GM18505 (cell line): ENCODE data around the gene SLC27A1.

Experiments used
- ATAC-seq: cut with Tn5 transposase; IDR thresholded peaks from one replicate; pipeline ENCODE4 v1.9.1; 2021; ENCODE audit not compliant: unreplicated experiment
- POLR2A ChIP-seq: IDR thresholded peaks from 4 replicates; pipeline ENCODE4 v1.6.1; 2011; ENCODE audit warnings: borderline replicate concordance; ENCODE audit not compliant: insufficient read depth, insufficient read length; ENCODE audit errors: extremely low read depth

Gene SLC27A1

GRCh38 chr19:17522988-17523872, 52.9 kb downstream of the SLC27A1 start:
- peak; percentile 84 for TF ChIP-seq POLR2A
- ATAC-seq = peak; percentile 71

DNA sequence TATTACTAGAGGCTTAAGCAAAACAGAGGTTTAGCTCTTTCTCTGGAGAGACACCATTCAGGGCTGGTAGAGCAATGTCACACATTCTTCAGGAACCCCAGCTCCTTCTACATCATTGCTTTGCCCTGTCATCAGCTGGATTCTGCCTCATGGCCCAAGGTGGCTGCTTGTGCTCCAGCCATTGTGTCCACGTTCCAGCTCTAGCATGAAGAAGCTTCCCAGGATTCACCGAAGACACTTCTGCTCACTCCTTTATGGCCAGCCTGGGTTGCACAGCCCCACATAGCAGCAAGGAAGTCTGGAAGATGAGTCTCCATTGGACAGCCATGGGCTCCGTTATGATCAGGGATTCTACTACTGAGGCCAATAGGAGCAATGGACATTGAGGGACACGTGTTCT, 54.3 kb downstream of the SLC27A1 start:
- no peak for TF ChIP-seq POLR2A
- no peak for ATAC-seq

GRCh38 chr19:17525141-17525540, 54.8 kb downstream of the SLC27A1 start:
- no peak for TF ChIP-seq POLR2A

DNA sequence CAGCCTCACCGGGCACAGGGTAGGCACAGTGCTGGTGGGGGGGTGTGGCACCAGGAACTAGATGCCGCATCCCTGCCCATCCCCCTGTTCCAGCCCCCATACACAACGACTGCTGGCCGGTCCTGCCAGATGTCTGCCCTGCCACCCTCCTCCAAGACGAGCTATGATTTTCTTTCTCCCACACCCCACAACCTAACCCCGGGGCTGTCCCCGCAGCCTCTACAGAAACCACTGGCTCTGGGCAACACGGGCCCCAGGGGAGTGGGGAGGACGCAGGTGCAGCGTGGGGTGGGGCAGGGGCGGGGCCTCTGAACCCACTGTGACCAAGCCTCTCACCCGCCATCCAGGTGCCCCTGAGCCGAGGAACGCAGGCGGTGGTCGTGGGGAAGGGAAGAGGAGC, 56.6 kb downstream of the SLC27A1 start:
- TF ChIP-seq POLR2A = no peak
- ATAC-seq = no peak

More at GRCh38 chr19:17525141-17525540, 54.8 kb downstream of the SLC27A1 start:
- no peak for ATAC-seq

DNA sequence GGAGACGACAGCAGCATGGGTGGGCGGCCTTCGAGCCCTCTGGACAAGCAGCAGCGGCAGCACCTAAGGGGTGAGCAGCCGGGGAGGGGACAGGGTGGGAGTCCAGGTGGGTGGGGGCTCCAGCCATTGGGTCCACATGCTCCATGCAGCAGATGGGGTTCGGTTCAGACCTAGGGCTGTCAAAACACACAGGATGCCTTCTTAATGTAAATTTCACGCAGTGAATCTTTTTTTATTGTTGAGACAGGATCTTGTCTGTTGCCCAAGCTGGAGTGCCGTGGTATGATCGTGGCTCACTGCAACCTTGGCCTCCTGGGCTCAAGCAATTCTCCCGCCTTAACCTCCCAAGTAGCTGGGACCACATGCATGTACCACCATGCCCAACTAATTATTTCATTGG, 57.0 kb downstream of the SLC27A1 start:
- no peak for ATAC-seq
- TF ChIP-seq POLR2A = no peak

DNA sequence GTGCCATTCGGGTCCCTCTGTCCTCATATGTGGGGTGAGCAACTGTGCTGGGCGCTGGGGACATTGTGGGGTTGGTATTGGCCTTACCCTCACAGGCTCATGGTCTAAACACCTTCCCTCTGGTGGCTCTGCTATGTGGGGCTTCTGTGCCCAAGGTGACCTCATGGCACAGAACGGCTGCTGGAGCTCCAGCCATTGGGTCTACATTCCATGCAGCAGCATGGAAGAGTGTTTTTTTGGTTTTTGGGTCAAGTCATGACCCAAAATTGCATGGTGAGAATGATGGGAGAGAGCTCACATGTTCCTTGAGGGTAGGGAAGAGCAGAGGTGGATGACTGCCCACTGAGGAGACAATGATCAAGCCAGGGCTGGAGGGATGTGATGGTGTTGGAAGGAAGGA, 58.3 kb downstream of the SLC27A1 start:
- no peak for ATAC-seq
- TF ChIP-seq POLR2A = no peak

DNA sequence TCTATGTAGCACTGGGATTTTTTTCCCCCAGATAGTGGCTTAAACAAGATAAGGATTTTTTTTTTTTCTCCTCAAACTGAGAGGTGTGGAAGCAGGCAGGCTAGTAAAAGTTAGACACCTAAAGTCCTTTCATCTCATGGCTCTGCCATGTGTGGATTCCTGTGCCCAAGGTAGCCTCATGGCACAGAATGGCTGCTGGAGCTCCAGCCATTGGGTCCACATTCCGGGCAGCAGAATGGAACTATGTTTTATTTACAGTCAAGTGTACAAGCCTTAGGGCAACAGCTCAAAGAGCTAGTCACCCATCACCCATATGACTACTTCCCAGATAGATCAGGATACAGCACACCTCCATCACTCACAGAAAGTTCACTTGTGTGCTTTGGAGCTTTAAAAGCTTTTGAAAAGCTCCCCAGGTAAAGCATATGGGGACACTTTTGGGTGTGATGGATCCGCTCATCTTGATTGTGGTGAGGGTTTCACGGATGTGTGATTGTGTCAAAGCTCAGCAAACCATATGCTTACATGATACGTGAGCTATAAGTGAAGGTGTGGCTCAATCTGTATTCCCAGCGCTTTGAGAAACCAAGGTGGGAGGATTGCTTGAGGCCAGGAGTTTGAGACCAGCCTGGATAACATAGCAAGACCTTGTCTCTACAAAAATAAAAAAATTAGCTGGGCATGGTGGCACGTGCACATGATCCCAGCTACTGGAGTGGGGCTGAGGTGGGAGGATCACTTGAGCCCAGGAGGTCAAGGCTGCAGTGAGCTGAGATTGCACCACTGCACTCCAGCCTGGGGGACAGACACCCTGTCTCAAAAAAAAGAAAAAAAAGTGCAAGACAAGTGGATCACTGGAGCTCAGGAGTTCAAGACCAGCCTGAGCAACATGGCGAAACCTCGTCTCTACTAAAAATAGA, 59.2 kb downstream of the SLC27A1 start:
- no peak for TF ChIP-seq POLR2A
- ATAC-seq = no peak

GRCh38 chr19:17530586-17530985, 60.3 kb downstream of the SLC27A1 start:
- no peak for ATAC-seq
- TF ChIP-seq POLR2A = no peak

- ATAC-seq = no peak
Measured at GRCh38 chr19:17532116-17532515, 61.8 kb downstream of the SLC27A1 start.

DNA sequence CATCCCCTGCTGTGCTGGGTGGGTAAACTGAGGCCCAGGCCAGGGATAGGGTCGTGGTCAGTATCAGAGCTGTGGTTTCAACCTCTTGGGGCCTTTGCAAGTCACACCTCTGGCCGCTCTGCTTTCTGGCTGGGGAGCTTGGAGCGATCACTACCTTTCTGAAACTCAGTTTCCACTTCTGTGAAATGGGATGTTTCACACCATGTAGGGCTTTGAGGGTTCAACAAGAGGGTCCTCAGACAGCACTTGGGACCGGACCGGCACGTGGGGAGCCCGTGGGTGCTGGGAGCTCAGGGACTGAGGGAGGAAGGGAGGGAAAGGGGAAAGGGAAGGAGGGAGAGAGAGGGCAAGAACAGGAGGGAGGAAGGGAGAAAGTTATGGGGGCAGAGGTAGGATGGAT, 62.2 kb downstream of the SLC27A1 start:
- no peak for TF ChIP-seq POLR2A
- no peak for ATAC-seq

More at GRCh38 chr19:17532116-17532515, 61.8 kb downstream of the SLC27A1 start:
- TF ChIP-seq POLR2A = no peak

DNA sequence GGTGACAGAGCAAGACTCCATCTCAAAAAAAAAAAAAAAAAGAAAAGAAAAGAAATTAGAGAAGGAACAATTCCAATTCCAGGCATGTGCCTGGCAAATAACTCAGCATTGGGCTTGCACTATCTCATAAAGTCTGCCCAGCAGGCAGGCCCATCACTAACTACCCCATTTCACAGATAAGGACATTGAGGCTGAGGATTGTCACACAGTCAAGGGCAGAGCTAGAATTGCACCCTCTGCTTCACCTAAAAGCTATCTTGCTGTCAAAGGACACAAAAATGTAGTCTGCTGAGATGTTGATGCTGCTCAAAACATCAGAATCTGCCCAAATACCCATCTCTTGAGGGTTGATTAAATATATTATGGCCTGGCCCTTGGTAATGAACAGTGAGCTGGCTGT, 64.4 kb downstream of the SLC27A1 start:
- ATAC-seq = no peak
- no peak for TF ChIP-seq POLR2A

- ATAC-seq = no peak
- no peak for TF ChIP-seq POLR2A
Measured at GRCh38 chr19:17536955-17537354, 66.6 kb downstream of the SLC27A1 start.

DNA sequence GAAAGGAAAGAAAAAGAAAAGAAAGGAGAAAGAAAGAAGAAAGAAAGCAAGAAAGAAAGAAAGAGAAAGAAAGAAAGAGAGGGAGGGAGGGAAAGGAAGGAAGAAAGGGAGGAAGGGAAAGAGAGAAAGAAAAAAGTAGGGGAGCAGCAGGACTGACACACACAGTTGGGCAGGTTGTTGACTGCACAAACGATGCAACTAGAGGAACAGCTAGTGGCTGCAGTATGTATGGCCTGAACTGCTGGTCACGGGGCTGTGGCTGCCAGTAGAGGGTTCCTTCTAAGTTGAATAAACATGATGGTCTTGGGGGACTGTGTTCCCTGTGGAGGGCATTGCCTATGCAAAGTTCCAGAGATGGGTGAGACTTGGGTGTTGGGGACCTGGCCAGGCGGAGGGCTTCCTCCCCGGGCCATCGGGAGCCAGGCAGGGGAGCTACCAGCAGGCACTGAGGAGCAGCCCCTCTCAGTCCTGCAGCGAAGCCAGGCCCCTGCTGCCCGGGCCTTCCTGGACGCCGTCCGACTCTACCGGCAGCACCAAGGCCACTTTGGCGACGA, 68.4 kb downstream of the SLC27A1 start:
- ATAC-seq = no peak
- TF ChIP-seq POLR2A = no peak
